Spleen (tissue), 7 donors: Measurements from ENCODE around the gene EBNA1BP2.

Experiments
- POLR2A ChIP-seq, 3 donors: fragments of 450-650 bp; IDR thresholded peaks; one replicate each; pipeline ENCODE4 v1.5.1; 2017; ENCODE audit warnings: antibody characterized with exemption in 3 of 3, mild to moderate bottlenecking in 1 of 3
- TF ChIP-seq, protein P1 (sequence below), 11 experiments: fragments of 200-600 bp in 7 of 11; fragments of 450-650 bp in 4 of 11; sonication (generic) in 4 of 11; IDR thresholded peaks in 8 of 11; conservative IDR thresholded peaks in 3 of 11; 1 replicate in 7 of 11; 2 replicates in 4 of 11; pipeline versions ENCODE4 v1.4.0 to v1.8.0; 2016 to 2021; ENCODE audit warnings: antibody characterized with exemption in 11 of 11, inconsistent platforms in 4 of 11, mild to moderate bottlenecking in 1 of 11
- donor health status: DM: no; HTN: no; CAD: no; lungs with moderate emphysema.
- donor health status: DM: no; HTN: no; CAD: no.
- donor health status: DM: no; HTN: no; CAD: no.

- TF ChIP-seq, protein P1, sequence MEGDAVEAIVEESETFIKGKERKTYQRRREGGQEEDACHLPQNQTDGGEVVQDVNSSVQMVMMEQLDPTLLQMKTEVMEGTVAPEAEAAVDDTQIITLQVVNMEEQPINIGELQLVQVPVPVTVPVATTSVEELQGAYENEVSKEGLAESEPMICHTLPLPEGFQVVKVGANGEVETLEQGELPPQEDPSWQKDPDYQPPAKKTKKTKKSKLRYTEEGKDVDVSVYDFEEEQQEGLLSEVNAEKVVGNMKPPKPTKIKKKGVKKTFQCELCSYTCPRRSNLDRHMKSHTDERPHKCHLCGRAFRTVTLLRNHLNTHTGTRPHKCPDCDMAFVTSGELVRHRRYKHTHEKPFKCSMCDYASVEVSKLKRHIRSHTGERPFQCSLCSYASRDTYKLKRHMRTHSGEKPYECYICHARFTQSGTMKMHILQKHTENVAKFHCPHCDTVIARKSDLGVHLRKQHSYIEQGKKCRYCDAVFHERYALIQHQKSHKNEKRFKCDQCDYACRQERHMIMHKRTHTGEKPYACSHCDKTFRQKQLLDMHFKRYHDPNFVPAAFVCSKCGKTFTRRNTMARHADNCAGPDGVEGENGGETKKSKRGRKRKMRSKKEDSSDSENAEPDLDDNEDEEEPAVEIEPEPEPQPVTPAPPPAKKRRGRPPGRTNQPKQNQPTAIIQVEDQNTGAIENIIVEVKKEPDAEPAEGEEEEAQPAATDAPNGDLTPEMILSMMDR (IDR thresholded peaks at IDR 0.05 in 8 of 11, conservative IDR thresholded peaks at IDR 0.05 in 3 of 11): no peak
- no peak for TF ChIP-seq POLR2A (IDR thresholded peaks at IDR 0.05)
Observed at GRCh38 chr1:43174873-43175272, 2.8 kb upstream of the EBNA1BP2 start.
